Brain microvascular endothelial cell (primary cell): ENCODE data around the gene GPR108.
A peak's percentile ranks its signal among the peaks of the same experiment; 100 is the strongest.
"Not testable (repeated sequence)": the region's sequence is repeated elsewhere in the genome, so short reads cannot be mapped to it uniquely, and the experiment has no call there.

ENCODE experiments used
- DNase-seq: peaks from one replicate; pipeline ENCODE4 v3.0.0-alpha.2; 2020
- H3K27ac ChIP-seq: fragments of 250-450 bp; sonication (Bioruptor Pico); 2 replicates; pipeline ENCODE4 v1.5.1; 2020; ENCODE audit warnings: mild to moderate bottlenecking, moderate library complexity
- H3K27me3 ChIP-seq: fragments of 250-450 bp; sonication (Bioruptor Pico); replicated peaks from 2 replicates; pipeline ENCODE4 v1.5.1; 2020; ENCODE audit warnings: mild to moderate bottlenecking
- H3K36me3 ChIP-seq: fragments of 250-450 bp; sonication (Bioruptor Pico); replicated peaks from 2 replicates; pipeline ENCODE4 v1.5.1; 2020; ENCODE audit warnings: mild to moderate bottlenecking
- H3K4me3 ChIP-seq: 2 replicates; pipeline ENCODE4 v1.5.1; 2011; ENCODE audit warnings: low read depth, mild to moderate bottlenecking, control low read depth, low read length, moderate library complexity
- CTCF ChIP-seq: IDR thresholded peaks from 2 replicates; pipeline ENCODE4 v1.5.1; 2011; ENCODE audit warnings: low read depth, mild to moderate bottlenecking, moderate library complexity, low read length, control low read depth, inconsistent platforms; ENCODE audit errors: missing control alignments
- in situ Hi-C: cut with HindIII; loops from 2 replicates; pipeline ENCODE4 v1.10.0; 2017; ENCODE audit warnings: low sequenced_read_pairs, low pct_ligation_motif_present

Gene GPR108

GRCh38 chr19:6753178-6754031 lies 16.0 kb upstream of the GPR108 start:
- peak overlapping the region; percentile 42 for H3K4me3 ChIP-seq
- peak; percentile 44 for DNase-seq
- H3K36me3 ChIP-seq = peaks cover 27% of the 10 kb centered on the region
- TF ChIP-seq CTCF = peak; percentile 55
- H3K27me3 ChIP-seq = no peaks in the 10 kb centered on the region
- in situ Hi-C loops = no loop called here
- H3K27ac ChIP-seq = no peak overlapping the region

- in situ Hi-C loops = no loop called here
- TF ChIP-seq CTCF = no peak
- no peak for DNase-seq
- Histone ChIP-seq H3K27me3 (no peaks in the 10 kb centered on the region), H3K27ac (no peak overlapping the region), H3K4me3 (peak overlapping the region; percentile 42), H3K36me3 (peaks cover 34% of the 10 kb centered on the region)
These were observed 15.1 kb upstream of the GPR108 start for GRCh38 chr19:6752256-6753177.

- TF ChIP-seq CTCF = no peak
- Histone ChIP-seq H3K27ac (no peak overlapping the region), H3K27me3 (no peaks in the 10 kb centered on the region), H3K36me3 (peaks cover 45% of the 10 kb centered on the region), H3K4me3 (no peak overlapping the region)
- no peak for DNase-seq
- in situ Hi-C loops = no loop called here
These were observed 13.8 kb upstream of the GPR108 start for GRCh38 chr19:6751189-6751588.

- peaks cover 50% of the 10 kb centered on the region for H3K36me3 ChIP-seq
- H3K27ac ChIP-seq = no peak overlapping the region
- H3K27me3 ChIP-seq = no peaks in the 10 kb centered on the region
- in situ Hi-C loops = no loop called here
- no peak for TF ChIP-seq CTCF
- no peak overlapping the region for H3K4me3 ChIP-seq
- DNase-seq = no peak
These were observed 12.7 kb upstream of the GPR108 start for GRCh38 chr19:6750062-6750461.

- H3K27ac ChIP-seq, in situ Hi-C loops, H3K27me3 ChIP-seq, H3K4me3 ChIP-seq, DNase-seq: not testable (repeated sequence)
- peaks cover 56% of the 10 kb centered on the region for H3K36me3 ChIP-seq
These were observed 11.2 kb upstream of the GPR108 start for GRCh38 chr19:6748543-6748942.

GRCh38 chr19:6745965-6746364 lies 8.6 kb upstream of the GPR108 start:
- Histone ChIP-seq H3K4me3 (no peak overlapping the region), H3K27ac (no peak overlapping the region), H3K36me3 (peaks cover 51% of the 10 kb centered on the region), H3K27me3 (no peaks in the 10 kb centered on the region)
- in situ Hi-C loops = no loop called here
- TF ChIP-seq CTCF = no peak
- DNase-seq = no peak
